Measurements from ENCODE around the gene ADGRV1.
"Not testable (repeated sequence)": the region's sequence is repeated elsewhere in the genome, so short reads cannot be mapped to it uniquely, and the experiment has no call there.

ADGRV1 gene

DNA sequence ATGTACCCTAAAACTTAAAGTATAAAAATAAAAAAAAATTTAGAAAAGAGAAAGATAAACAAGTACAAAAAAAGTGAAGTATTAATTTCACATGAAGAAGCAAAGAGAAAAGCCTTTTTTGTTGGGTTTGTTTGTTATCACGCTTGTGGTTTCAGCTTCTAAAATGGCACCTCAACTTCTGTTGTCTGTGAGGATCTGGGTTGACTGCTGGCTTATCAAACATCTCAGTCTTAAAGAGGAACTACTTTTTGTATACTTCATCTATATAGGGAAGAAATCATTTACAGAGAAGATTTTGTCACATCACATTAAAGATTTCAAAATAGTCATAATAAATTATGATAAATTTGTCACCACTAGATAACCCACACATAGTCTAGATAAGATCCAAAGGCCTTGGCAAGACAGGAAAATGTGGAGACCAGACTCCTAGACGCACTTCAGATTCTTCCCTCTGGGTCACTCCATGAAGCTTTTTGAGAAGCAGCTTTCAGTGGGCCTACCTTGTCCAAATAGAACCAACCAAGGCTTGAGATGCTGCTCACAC is 8.8 kb upstream of the ADGRV1 start:
- DNase-seq: no peak

DNA sequence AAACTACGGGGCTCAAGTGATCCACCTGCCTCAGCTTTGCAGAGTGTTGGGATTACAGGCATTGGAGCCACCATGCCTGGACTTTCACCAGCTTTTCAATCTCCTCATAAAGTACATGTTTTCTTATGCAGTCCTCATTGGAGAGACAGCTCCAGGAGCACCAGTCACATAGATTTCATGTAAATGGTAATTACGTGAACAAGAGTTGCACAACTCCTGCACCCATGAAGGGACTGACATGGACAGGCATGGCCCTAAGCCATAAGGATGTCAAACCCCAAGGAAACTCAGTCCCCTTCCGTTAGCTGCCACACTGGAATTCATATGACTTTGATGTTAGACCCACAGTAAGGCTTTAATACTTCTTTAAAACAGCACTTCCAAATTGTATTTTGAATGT is 7.6 kb upstream of the ADGRV1 start:
- DNase-seq: no peak

- no peak for DNase-seq
These were observed 7.2 kb upstream of the ADGRV1 start for GRCh38 chr5:90551376-90551775.

GRCh38 chr5:90553711-90554110 is 4.9 kb upstream of the ADGRV1 start:
- no peak for DNase-seq

DNA sequence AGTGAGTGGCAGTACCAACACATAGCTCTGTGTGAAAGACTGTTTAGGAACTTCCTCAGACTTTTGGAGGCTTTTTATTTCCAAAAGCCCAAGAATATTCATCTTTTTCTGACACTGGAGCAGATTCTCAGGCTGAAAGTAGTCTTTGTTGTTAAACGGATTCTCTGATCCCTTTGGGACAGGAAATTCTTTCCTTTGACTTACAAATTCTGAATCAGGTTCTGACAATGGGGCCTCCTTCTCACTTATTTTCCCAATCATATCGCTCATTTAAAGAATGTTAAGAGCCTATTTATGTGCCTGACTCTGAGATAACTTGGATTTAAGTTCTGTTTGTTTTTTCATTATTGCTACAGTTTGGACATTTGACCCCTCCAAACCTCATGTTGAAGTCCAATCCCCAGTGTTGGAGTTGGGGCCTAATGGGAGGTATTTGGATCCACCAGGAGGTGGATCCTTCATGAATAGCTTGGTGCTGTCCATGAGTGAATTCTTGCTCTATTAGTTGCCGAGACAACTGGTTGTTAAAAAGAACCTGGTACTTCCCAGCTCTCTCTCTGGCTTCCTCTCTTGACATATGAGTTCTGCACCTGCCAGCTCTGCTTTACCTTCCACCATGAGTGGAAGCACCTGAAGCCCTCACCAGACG is 4.1 kb upstream of the ADGRV1 start:
- DNase-seq: no peak

GRCh38 chr5:90555666-90556065 is 2.9 kb upstream of the ADGRV1 start:
- no peak for DNase-seq

DNA sequence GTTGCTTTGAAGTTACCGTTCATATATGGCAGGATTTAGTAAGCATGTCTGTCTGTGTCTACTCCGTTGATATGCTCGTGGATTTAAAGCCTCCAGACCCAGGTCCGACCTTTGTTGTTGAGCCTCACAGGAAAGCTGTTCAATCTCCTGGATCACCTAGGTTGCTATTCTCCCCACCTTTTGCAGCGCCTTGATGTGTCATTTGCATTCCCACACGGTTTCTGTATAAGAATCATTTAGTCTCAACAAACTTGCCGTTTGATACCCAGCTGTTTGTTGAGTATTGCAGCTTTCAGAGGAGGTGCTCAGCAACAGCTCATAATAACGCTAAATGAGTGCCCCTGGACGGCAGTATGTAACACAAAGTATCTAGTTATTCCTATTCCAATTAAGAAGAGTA is 1.2 kb upstream of the ADGRV1 start:
- no peak for DNase-seq

DNA sequence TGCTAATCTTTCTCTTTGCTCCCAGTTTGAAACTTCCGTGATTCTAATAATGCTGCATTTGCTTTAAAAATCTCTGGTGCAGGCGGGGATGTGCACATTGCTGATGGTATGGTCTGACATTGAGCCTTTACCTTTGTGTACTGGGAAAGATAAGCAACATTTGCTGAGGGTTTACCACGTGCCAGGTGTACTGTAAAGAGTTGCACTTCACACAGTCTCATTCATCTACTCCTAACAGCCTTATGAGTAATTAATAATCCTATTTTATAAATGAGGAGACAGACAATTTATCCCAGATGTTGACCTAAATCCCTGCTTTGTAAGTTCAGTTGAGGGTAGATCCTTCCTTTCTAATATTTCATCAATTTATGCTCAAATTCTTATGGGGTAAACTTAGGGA is 726 bp upstream of the ADGRV1 start:
- DNase-seq: no peak

DNA sequence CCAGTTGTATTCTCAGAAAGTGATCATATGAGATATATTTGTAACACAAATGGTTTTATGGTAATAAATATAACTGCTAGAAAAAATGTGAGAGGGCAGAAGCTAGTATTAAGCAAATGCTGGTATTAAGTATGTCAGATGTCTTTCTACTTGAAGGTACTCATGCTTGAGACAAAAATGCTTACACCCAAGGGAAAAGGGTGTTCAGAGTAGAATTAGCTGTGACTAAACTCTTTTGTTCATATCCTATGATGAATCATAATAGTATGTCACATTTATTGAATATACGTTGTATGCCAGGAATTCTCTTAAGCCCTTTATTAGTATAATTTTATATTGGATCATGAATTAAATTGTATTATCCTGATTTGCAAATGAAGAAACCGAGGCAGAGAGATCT is 2.2 kb downstream of the ADGRV1 start:
- no peak for DNase-seq

GRCh38 chr5:90561766-90562165 is 3.2 kb downstream of the ADGRV1 start:
- DNase-seq: no peak

DNA sequence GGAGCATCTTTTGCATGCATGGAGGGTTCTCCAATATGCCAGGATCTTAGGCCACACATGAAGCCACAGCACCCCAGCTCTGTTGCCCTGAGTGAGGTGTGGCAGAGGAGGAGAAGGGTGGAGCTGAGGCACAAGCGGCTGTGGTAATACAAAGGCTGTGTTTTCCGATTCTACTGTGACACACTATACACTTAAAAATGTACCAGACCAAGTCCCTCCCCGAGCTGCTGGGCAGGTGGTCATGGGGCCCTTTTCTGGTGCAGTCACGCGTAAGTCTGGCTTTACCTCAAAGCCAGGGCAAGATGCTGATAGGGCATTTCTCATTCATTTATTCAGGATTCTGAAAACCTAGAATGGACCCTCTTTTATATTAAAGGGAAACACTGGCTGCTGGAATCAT is 3.7 kb downstream of the ADGRV1 start:
- no peak for DNase-seq

DNA sequence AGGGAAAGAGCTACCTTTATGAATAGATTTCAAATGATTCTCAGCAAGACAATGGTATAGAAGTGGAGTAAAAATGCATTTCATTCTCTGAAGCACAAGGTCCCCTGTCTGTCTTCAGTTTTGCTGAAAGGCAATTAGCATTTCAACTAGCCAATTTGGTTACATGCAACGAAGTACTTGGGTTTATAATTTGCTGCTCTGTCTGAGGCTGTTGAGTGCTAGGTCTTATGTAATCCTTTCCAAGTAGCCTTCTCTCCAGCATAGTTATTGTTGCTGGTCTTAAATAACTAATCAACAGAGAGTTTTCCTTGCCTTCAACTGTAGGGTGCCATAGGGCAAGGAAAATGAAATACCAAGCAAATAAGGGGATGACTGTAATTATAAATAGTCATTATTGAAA is 4.5 kb downstream of the ADGRV1 start:
- no peak for DNase-seq

GRCh38 chr5:90565491-90565890 is 6.9 kb downstream of the ADGRV1 start:
- no peak for DNase-seq

DNA sequence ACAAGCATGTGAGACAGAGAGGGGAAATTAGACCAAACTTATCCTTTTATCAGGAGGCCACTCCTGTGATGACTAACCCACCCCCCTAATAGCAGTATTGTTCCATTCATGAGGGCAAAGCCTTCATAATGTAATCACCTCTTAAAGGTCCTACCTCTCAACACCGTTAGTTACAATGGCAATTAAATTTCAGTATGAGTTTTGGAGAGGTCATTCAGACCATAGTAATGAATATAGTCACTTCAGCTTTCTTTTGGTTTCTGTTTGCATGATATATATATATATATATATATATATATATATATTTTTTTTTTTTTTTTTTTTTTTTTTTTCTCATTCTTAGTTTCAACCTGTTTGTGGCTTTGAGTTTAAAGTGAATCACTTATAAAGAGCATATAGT is 10.5 kb downstream of the ADGRV1 start:
- no peak for DNase-seq

DNA sequence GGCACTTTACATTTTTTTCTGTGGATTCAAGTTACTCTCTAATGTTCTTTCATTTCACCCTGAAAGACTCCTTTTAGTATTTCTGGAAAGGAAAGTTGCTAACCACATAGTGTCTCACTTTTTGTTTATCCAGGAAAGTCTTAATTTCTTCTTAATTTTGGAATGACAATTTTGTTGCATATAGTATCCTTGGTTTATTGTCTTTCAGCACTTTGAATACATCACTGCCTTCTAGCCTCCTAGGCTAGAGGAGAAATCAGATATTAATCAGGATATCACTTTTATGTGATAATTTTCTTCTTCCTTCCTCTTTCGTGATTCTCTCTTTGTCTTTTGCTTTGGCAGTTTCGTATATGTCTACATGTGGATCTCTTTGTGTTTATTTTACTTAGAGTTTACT is 11.4 kb downstream of the ADGRV1 start:
- no peak for DNase-seq

DNA sequence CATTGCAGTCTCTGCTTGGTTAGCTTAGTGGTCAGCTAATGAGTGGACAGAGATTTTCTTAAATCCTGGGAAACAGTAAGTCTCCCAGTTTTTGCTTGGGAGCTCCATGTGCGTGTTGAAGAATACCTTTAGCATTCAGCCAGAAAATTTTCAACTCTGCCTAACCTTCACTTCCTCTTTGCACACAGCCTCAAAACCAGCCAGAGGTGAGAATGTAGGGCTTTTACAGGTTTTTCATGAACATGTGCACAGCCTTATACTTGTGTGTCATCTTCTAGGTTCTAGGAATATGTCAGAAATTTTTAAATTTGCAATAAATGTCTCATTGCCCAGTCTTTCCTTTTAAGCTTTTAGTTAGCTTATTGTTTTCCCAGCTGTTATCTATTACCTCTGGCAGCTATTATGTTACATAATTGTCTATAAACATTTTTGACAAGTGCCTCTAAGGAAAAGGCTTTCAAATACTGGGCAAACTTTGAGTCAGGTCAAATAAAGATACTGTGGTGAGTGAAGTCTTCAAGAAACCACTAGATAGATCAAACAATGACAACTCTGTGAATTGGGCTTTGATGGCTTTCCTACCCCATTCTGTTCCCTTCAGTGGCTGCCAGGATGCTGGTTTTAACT is 12.7 kb downstream of the ADGRV1 start:
- no peak for DNase-seq

- no peak for DNase-seq
These were observed 17.1 kb downstream of the ADGRV1 start for GRCh38 chr5:90575712-90576111.

DNA sequence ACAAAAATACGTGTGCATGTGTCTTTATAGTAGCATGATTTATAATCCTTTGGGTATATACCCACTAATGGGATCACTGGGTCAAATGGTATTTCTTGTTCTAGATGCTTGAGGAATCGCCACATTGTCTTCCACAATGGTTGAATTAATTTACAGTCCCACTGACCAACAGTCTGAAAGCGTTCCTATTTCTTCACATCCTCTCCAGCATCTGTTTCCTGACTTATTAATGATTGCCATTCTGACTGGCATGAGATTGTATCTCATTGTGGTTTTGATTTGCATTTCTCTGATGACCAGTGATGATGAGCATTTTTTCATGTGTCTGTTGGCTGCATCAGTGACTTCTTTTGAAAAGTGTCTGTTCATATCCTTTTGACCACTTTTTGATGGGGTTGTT is 18.0 kb downstream of the ADGRV1 start:
- DNase-seq: not testable (repeated sequence)

- DNase-seq: not testable (repeated sequence)
These were observed 21.3 kb downstream of the ADGRV1 start for GRCh38 chr5:90579905-90580304.

DNA sequence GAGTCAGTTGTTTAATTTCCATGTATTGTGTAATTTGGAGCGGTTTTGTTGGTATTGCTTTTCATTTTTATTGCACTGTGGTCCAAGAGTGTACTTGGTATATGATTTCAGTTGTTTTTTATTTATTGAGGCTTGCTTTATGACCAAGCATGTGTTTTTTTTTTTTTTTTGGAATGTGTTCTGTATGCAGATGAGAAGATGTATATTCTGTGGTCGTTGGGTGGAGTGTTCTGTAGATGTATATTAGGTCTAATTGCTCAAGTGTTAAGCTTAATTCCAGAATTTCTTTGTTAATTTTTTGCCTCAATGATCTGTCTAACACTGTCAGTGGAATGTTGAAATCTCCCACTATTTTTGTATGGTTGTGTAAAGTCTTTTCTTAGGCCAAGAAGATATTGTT is 23.4 kb downstream of the ADGRV1 start:
- DNase-seq: no peak

- DNase-seq: no peak
These were observed 26.9 kb downstream of the ADGRV1 start for GRCh38 chr5:90585337-90585986.

DNA sequence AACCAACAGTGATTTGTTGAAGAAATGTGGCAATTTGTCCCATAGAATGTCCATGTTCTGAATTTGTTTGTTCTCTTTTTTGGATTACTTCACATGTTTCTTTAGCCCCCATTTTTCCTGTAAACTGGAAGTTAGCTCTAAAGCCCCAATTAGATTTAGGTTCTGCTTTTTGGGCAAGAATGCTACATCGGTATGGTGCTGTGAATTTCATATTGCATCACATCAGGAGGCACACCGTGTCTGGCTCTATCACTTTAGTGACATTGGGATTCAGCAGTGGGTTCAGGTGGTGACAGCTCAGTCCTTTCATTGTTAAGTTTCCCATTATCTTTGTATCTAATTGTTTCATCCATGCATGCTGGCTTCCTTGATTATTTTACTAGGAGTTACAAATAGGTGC is 27.9 kb downstream of the ADGRV1 start:
- DNase-seq: no peak

DNA sequence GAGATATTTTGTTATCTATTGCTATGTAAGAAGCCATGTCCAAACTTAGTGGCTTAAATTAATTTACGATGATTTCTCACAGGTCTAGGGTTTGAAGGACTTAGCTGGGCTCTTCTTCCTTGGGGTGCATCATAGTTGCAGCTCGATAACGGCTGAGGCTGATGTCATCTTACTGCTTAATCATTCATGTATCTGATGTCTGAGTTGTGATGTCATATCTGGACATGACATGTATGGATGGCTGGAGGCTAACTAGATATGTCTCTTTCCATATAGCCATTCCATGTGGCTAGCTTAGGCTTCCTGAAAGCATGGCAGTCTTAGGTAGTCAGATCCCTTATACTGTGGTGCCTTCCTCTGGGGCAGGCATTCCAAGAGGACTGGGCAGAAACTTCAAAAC is 31.6 kb downstream of the ADGRV1 start:
- no peak for DNase-seq

GRCh38 chr5:90593083-90593482 is 34.5 kb downstream of the ADGRV1 start:
- not testable (repeated sequence) for DNase-seq

Measured in KG1 (cell line).